ENCODE results near the gene AK8. TPM values are rescaled to one million over a fixed set of nuclear protein-coding genes. Genes with fewer than 3 reads are reported as not detected.

The AK8 gene
- total and polyA plus RNA-seq, 2 experiments from 2014 or later = 0.14 to 0.78 TPM

DNA sequence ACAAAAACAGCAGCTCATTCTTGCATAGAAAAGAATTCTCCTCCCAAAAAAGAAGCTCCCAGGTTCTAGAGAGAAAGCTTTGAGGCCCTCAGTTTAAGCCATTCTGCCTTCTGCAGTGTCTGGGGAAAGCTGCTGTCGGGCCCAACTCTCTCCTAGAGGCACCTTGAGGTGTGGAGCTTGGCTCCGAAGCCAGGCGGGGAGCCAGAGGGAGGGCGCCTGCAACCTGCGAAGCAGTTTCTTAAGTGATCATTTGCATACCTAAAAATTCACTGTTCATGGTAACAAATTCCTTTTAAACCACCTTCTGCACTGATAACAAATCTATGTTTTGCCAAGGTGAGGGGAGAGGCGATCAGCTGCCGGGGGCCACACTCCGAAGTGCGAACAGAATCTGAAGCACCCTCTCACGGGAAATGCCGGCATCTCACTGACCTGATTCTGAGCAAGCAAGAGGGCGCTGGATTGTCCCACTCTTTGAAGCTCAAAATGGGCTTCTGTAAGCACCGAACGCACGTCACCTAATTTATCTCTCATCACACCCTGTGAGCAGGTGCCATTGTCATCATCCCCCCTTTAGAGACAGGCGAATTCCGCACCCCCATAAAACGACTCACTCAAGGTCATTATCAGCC, 121.8 kb downstream of the AK8 start:
- no peaks in the 10 kb centered on the region for H3K9me2 ChIP-seq (ENCODE audit: insufficient read depth)
- H3K27ac Mint-ChIP-seq = no peak overlapping the region
- peaks cover 28% of the 10 kb centered on the region for H3K4me1 Mint-ChIP-seq
- peaks cover 3% of the 10 kb centered on the region for H3K27me3 Mint-ChIP-seq (ENCODE audit: insufficient read depth, low read depth, poor library complexity)
- H2AFZ ChIP-seq = peak overlapping the region; percentile 20; the same call in 1 of the 2 replicates
- no peaks in the 10 kb centered on the region for H3K27me3 ChIP-seq (ENCODE audit: insufficient read depth)
- H3K4me3 ChIP-seq = no peak overlapping the region
- no peaks in the 10 kb centered on the region for H4K20me1 ChIP-seq (replicated peaks; ENCODE audit: insufficient read depth)
- H3F3A ChIP-seq (replicated peaks; ENCODE audit: low read depth) = no peaks in the 10 kb centered on the region
- H3K36me3 ChIP-seq (ENCODE audit: insufficient read depth) = no peaks in the 10 kb centered on the region
- no peak overlapping the region for H3K27ac ChIP-seq (ENCODE audit: low read depth)
- H3K4me2 ChIP-seq = no peak overlapping the region
- DNase-seq (ENCODE audit: low spot score) (no peak), ATAC-seq (peak; percentile 56)
- TF ChIP-seq, protein P1, sequence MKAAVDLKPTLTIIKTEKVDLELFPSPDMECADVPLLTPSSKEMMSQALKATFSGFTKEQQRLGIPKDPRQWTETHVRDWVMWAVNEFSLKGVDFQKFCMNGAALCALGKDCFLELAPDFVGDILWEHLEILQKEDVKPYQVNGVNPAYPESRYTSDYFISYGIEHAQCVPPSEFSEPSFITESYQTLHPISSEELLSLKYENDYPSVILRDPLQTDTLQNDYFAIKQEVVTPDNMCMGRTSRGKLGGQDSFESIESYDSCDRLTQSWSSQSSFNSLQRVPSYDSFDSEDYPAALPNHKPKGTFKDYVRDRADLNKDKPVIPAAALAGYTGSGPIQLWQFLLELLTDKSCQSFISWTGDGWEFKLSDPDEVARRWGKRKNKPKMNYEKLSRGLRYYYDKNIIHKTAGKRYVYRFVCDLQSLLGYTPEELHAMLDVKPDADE (IDR thresholded peaks at IDR 0.05) = no peak
- TF ChIP-seq EZH2 (IDR thresholded peaks at IDR 0.05; ENCODE audit: low read depth, unreplicated experiment) = no peak
- TF ChIP-seq EZH2phosphoT487 (IDR thresholded peaks at IDR 0.05; ENCODE audit: unreplicated experiment) = no peak
- TF ChIP-seq, protein P2, sequence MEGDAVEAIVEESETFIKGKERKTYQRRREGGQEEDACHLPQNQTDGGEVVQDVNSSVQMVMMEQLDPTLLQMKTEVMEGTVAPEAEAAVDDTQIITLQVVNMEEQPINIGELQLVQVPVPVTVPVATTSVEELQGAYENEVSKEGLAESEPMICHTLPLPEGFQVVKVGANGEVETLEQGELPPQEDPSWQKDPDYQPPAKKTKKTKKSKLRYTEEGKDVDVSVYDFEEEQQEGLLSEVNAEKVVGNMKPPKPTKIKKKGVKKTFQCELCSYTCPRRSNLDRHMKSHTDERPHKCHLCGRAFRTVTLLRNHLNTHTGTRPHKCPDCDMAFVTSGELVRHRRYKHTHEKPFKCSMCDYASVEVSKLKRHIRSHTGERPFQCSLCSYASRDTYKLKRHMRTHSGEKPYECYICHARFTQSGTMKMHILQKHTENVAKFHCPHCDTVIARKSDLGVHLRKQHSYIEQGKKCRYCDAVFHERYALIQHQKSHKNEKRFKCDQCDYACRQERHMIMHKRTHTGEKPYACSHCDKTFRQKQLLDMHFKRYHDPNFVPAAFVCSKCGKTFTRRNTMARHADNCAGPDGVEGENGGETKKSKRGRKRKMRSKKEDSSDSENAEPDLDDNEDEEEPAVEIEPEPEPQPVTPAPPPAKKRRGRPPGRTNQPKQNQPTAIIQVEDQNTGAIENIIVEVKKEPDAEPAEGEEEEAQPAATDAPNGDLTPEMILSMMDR (conservative IDR thresholded peaks at IDR 0.05; ENCODE audit: low read depth in 2 of 2) = no peak
- no peak for TF ChIP-seq JUNB (IDR thresholded peaks at IDR 0.05; ENCODE audit: unreplicated experiment)
- no peak for TF ChIP-seq ZNF114 (CRISPR knock-in tag; IDR thresholded peaks at IDR 0.05)
- TF ChIP-seq NANOG (IDR thresholded peaks at IDR 0.05; ENCODE audit: borderline replicate concordance) = no peak
- TF ChIP-seq CREB1 (CRISPR knock-in tag; IDR thresholded peaks at IDR 0.05; ENCODE audit: low read depth) = no peak
- TF ChIP-seq, protein P3, sequence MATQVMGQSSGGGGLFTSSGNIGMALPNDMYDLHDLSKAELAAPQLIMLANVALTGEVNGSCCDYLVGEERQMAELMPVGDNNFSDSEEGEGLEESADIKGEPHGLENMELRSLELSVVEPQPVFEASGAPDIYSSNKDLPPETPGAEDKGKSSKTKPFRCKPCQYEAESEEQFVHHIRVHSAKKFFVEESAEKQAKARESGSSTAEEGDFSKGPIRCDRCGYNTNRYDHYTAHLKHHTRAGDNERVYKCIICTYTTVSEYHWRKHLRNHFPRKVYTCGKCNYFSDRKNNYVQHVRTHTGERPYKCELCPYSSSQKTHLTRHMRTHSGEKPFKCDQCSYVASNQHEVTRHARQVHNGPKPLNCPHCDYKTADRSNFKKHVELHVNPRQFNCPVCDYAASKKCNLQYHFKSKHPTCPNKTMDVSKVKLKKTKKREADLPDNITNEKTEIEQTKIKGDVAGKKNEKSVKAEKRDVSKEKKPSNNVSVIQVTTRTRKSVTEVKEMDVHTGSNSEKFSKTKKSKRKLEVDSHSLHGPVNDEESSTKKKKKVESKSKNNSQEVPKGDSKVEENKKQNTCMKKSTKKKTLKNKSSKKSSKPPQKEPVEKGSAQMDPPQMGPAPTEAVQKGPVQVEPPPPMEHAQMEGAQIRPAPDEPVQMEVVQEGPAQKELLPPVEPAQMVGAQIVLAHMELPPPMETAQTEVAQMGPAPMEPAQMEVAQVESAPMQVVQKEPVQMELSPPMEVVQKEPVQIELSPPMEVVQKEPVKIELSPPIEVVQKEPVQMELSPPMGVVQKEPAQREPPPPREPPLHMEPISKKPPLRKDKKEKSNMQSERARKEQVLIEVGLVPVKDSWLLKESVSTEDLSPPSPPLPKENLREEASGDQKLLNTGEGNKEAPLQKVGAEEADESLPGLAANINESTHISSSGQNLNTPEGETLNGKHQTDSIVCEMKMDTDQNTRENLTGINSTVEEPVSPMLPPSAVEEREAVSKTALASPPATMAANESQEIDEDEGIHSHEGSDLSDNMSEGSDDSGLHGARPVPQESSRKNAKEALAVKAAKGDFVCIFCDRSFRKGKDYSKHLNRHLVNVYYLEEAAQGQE (IDR thresholded peaks at IDR 0.05; ENCODE audit: unreplicated experiment) = no peak
- no peak for TF ChIP-seq ZNF331 (CRISPR knock-in tag; IDR thresholded peaks at IDR 0.05; ENCODE audit: low read depth)
- no peak for TF ChIP-seq POLR2AphosphoS5 (IDR thresholded peaks at IDR 0.05; ENCODE audit: low read depth)
- TF ChIP-seq STAT1 (IDR thresholded peaks at IDR 0.05; ENCODE audit: unreplicated experiment) = no peak
- no peak for TF ChIP-seq ZNF462 (CRISPR knock-in tag; IDR thresholded peaks at IDR 0.05)
- peaks cover 8% of the 10 kb centered on the region for H3K4me1 ChIP-seq (ENCODE audit: insufficient read depth)
- H3K79me2 ChIP-seq (replicated peaks; ENCODE audit: insufficient read depth) = no peaks in the 10 kb centered on the region
- no peak overlapping the region for H3K4me3 Mint-ChIP-seq
- no peaks in the 10 kb centered on the region for H3K36me3 Mint-ChIP-seq (ENCODE audit: low read depth)
- H3K9me3 Mint-ChIP-seq = no peaks in the 10 kb centered on the region

Measured in GM23338 (cell line).